Measurements from ENCODE around the gene RTF1. TPM values are rescaled to one million over a fixed set of nuclear protein-coding genes. Genes with fewer than 3 reads are reported as not detected.
A peak's percentile ranks its signal among the peaks of the same experiment; 100 is the strongest.

Gene RTF1
- total RNA-seq, 1 donor from 2014 or later = 32.1 TPM

DNA sequence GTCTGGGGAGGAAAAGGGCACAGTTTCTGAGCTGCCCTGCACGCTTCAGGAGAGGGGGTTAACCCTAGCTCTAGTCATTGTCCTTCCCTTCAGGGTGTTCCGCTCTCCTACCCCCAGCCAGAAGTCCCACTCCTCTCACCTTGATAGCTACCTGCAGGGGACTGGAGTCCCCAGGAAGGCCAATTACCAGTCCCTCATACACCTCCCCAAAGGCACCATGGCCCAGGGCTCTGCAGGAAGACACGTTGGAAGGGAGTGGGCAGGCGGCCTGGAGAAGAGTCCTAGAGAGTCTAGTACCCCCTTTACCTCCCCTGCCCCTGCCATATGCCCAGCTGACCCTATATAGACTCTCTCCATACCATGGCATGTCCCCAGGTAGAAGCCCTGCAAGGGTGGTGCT lies 88.9 kb downstream of the RTF1 start:
- no peak for DNase-seq (ENCODE audit: low spot score)

DNA sequence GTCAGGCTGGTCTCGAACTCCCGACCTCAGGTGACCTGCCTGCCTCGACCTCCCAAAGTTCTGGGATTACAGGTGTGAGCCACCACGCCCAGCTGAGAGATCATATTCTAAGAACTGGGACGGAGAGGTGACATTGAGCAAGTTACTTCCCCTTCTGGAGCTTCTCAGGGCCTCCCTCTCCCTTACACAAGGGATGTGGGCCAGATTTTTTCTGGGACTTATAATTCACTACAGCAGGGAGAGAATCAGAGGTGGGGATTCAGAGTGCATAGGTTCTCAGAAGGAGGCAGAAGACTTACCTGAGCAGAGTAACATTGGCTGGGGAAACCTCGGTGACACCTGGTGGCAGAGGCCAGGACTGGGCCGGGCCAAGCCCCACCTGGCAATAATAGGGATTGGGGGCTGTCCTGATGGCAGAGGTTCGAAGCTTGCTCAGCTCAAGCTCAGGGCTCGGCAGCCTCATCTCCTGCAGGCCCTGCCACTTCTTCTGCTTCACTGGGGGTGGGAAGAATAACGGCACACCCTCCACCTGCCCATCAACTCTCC lies 90.0 kb downstream of the RTF1 start:
- no peak for DNase-seq (ENCODE audit: low spot score)

DNA sequence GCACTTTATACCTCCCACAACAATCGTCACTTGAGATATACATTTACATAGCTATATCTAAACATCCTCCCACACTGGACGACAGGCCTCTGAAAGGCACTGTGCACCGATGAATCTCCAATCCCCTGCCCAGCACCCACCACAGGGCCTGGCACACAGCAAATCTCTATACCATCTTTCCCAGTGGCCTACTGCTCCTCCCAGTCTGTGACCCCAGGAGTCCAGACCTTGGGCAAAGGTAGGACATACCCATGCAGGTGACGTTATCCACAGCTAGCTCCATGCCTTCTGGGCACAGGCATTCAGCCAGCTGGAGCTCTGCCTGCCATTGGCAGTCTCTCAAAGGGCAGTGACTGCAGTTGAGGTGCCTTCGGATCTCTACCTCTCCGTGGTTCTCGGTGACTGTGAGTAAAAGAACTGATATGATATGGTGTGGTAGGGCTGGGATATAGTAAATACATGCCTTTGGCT lies 91.0 kb downstream of the RTF1 start:
- DNase-seq (ENCODE audit: low spot score) = peak; percentile 90

DNA sequence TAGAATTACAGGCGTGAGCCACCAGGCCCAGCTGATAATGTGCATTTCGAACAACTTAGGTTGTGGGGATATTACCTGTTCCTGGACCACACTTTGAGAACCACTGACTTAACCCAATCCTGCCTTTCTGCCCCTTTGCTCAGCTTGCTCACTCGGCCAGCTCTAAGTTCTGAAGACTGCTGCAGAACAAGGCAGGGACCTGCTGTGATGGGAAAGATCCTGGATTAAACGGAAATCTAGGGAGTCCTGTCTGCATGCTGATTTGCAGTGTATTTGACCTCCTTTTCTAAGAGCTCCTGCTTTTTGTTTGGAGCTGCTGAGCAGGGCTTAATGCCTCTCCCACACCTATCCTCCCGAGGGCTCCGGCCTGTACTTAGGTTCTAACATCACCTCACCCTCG lies 93.8 kb downstream of the RTF1 start:
- DNase-seq (ENCODE audit: low spot score) = no peak

DNA sequence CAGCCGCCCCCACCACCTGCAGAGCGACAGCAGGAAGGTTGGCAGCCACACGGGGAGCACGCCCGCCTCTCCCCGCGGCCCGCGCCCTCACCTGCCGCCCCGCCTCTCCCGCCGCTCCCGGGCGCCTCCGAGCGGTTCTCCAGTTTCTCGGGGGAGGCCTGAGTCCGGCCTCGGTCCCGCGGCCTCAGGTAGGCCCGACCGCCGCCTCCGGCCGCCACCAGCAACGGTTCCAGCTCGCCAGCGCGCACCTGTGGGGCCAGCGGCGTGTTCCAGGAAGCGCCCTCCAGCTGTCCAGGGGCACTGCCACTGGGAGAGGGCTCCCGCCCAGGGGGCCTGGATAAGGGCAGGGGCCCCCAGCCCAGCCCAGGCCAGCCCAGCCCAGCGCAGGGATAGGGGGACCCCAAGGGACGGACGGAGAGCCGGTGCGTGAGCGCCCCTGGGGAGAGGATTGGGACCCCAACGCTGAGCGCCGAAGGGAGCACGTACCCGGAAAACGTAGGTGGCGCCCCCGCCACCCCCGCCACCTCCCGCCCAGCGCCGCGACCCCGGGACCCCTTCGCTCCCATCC lies 94.5 kb downstream of the RTF1 start:
- no peak for DNase-seq (ENCODE audit: low spot score)

DNA sequence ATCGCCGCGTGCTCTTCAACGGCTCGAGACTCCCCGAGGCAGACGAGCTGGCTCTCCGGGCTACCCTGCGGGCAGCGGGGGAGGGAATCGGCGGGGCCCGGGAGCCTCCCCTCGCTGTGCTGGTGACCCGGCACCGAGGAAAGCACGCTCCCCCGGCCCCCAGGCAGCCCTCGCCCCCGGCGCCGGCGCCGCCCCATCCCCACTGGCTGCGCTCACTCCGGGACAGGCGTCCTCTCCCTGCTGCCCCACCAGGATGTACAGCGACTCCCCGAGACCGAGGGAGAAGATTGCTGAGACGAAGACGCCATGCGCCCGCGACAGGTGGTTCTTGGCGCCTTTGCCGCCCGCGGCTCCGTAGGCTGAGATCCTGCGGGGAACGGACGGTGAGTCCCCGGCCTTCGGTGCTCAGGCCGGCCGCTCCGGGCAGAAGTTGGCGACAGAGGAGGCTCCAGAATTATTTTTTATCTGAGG lies 95.0 kb downstream of the RTF1 start:
- DNase-seq (ENCODE audit: low spot score) = no peak

DNA sequence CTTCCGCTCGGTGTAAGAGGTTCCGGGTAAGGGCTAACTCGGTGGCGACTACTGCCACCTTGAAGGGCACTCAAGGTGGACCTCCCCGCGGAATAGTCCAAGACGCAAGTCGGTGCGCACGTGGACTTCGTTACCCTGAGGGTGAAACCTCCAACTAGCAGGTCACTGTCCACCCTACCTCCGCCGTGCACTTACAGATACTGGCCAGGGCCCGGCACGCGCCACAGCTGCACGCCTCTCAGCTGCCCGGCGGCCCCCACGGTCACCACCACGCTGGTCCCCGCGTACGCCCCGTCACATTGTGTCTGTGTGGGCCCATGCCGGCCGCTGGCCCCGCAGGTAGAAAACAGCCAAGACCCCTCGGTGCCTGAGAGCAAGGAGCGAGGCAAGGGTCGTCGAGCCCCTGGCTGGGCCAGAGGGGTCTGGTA lies 95.6 kb downstream of the RTF1 start:
- no peak for DNase-seq (ENCODE audit: low spot score)

DNA sequence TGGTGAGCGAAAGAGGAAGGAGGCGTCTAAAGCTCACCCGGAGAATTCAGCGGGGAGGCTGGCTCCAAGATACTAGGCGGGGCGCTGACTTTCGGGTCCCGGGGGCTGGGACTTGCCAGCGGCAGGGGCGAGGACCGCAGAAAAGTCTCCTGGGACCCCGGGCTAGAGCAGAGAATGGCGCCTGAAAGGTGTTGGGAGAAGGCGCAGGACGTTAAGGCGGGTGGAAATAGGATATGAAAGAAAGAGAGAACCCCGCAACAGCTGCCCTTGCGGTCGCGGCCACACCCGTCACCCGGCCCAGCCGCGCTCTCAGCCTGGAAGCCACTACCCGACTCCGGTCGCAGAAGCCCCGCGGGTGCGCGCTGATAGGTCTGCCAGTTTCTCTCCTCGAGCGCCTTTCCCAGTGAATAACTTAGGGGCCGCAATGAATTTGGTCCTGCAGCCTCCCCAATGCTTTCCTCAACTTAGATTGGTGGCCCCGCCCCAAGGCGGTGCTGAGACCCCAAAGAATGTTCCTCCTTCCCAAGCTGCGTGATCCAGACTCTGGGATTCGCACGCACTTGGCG lies 96.1 kb downstream of the RTF1 start:
- DNase-seq (ENCODE audit: low spot score) = no peak

DNA sequence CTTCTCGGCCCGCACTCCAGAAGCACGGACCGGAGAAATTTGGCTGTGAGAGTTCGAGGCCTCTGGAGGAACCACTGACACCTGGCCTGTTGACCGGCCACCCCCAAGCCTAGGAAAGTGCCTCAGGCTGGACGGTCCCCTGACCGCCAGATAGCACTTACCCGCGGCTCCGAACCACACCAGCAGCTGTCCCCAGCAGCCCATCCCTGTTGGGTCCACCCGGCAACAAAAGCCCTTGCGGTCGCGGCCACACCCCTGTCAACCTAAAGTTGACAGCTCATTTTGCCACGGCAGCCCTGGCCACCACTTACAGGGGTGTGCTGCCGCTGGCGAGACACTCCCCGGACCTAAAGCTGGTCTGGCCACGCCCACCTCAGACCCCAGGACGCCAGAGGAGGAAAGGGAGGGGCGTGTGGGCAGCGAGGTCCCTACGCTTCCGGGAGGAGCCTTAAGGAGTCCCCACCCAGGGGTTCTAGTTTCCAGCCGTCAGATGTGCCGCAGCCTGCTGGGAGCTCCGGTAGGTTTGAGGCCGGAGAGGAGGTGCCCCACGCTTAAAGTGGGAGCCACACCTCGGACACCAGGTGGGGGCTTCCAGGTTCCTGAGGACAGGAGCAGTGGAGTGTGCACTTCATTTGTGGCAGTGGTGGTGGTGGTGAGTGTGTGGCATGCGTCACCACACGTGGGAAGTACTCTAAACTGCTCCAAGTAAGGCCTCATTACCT lies 96.8 kb downstream of the RTF1 start, which contains the start of gene LTK:
Gene LTK (minus strand): TSS at position 322 of the 722 bp plus-strand sequence. CDS start 118 bp downstream, at position 204.
- no peak for DNase-seq (ENCODE audit: low spot score)

DNA sequence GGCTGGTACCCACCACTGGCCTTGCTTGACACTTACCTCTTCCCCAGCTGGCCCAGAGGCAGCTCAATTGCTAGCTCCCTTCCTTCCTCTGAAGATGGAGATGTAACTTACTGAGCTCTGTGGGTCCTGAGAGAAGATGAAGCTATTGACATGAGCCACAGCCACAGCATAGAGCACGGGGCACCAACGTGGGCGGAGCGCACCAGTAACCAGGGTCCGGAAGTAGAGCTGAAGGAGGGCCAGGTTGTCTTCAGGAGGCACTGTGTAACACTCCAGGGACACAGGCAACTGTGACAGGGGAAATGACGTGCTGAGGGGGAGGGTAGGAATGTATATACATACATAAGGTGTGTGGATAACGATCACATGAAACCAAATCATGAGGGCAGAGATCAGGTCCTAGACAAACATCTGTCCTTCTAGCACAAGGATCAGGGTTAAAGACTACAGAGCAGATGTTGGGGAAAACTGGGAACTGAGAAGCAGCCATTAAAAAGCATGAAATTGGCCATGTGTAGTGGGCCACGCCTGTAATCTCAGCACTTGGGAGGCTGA lies 101.1 kb downstream of the RTF1 start:
- no peak for DNase-seq (ENCODE audit: low spot score)

DNA sequence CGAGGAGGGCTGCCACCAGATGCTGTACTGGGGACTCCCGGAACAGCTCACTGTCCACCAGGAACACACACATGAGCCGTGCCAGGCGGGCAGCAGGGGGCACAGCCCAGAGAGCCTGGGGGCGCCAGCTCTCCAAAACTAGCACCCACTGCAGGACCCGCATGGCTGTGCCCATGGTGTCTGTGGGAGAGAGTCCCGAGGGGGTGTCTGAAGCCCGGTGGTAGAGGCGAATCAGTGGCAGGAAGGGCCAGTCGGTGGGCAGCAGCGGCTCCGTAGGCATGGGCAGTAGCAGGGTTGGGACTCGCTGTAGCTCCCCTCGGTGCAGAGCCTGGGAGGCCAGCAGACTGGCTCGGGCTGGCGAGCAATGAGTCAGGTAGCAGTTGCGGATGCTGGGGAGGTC lies 103.7 kb downstream of the RTF1 start:
- no peak for DNase-seq (ENCODE audit: low spot score)

DNA sequence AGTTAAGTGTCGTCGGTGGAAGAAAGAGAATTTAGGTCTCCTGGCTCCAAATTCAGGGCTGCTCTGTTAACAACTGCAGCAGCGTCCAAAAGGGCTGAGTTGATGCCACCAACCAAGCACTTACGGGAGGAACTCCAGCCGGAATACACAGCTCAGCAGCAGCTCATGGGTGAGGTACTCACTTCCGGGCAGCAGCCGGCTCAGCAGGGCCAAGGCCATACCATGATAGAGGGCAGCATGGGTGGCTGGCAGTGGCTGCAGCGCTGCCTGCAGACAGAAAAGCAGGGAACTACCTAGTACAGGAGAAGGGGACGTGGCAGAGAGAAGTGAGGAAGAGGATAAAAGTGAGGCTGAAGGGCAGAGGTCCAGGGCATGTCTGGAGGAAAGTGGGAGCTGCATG lies 104.7 kb downstream of the RTF1 start:
- no peak for DNase-seq (ENCODE audit: low spot score)

DNA sequence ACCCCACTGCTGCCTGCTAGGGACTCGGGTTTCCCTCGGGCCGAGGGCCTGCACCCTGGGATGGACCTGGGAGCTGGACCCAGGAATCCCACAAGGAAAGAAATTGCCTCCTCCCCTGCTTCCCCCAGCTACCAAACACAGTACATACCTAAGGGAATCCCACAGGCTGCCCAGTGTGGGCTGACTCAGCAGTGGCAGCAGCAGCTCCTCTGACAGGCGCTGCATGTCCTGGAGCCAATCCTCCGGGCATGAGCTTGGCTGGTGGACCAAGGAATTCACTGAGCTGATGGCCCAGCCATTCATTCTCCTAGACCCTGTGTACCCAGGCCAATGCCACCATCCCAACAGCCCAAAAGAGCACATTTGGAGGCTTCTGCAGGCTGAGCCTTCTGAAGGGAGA lies 106.2 kb downstream of the RTF1 start:
- no peak for DNase-seq (ENCODE audit: low spot score)

DNA sequence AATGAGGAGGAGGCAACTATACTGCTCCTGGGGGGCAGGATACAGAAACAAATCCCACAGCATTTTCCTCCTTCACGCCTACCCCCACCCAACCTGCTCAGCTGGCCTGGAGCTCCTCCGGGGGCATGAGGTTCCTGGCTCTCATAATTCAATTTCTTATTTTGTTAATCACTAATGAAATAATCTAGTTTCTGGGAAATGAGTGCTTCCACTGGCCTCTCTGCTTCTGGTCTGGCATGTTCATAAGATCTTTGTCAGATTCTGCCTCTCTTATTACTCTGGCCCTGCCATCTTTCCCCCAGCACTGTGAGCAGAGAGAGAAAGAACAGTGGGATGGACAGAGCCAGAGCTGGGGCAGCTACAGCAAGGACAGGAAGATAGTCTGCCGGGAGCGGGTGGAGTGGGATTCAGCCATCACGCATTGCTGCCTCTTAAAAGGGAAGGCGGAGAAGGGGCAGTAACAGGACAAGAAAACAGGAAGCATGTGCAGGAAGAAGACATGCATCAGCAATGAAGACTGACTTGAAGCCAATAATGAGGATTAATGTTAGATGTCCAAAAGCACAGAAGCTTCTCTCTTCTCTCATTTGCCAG lies 113.6 kb downstream of the RTF1 start:
- DNase-seq (ENCODE audit: low spot score) = no peak

Other genes with a start within 250 kb of the RTF1 start
- gene EXD1, start 186.3 kb upstream of the RTF1 start, total RNA-seq = 0.12 TPM
- 290 TPM for gene CHP1, start 185.8 kb upstream of the RTF1 start, total RNA-seq
- gene OIP5, start 84.5 kb upstream of the RTF1 start, total RNA-seq = 1.8 TPM
- 9.1 TPM for gene NUSAP1, start 84.2 kb upstream of the RTF1 start, total RNA-seq
- gene NDUFAF1, start 14.6 kb upstream of the RTF1 start, total RNA-seq = 18.7 TPM
- gene ITPKA, start 76.8 kb downstream of the RTF1 start, total RNA-seq = 3.2 TPM
- 2.5 TPM for gene LTK, start 96.7 kb downstream of the RTF1 start, total RNA-seq
- gene RPAP1, start 127.2 kb downstream of the RTF1 start, total RNA-seq = 38.7 TPM
- 9.1 TPM for gene TYRO3, start 142.1 kb downstream of the RTF1 start, total RNA-seq
- 39.4 TPM for gene MGA, start 243.3 kb downstream of the RTF1 start, total RNA-seq

Data from mucosa of gallbladder (tissue), 1 donor.